SW 1271 (cell line): Measurements from ENCODE around the gene CRKL.
"Not testable (repeated sequence)": the region's sequence is repeated elsewhere in the genome, so short reads cannot be mapped to it uniquely, and the experiment has no call there.

Experiments used
- DNase-seq, 2 experiments: peaks; one replicate each; lab custom pipeline; 2025; lab: John Stamatoyannopoulos, UW

CRKL gene

DNA sequence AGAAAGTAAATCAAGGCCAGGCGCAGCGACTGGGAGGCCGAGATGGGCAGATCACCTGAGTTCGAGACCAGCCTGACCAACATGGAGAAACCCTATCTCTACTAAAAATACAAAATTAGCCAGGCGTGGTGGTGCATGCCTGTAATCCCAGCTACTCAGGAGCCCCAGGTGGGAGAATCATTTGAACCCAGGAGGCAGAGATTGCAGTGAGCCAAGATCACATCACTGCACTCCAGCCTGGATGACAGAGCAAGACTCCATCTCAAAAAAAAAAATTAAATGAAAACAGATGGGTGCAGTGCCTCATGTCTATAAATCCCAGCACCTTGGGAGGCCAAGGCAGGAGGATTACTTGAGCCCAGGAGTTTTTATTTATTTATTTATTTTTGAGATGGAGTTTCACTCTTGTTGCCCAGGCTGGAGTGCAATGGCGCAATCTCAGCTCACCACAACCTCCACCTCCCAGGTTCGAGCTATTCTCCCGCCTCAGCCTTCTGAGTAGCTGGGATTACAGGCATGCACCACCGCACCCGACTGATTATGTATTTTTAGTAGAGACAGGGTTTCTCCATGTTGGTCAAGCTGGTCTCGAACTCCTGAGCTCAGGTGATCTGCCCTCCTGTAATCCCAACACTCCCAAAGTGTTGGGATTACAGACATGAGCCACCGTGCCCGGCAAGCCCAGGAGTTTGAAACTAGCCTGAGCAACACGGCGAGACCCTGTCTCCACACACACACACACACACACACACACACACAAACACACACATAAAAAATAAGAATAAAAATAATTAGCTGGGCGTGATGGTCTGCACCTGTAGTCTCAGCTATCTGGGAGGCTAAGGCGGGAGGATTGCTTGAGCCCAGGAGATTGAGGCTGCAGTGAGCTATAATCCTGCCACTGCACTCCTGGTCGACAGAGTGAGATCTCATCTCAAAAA lies 15.8 kb upstream of the CRKL start:
- not testable (repeated sequence) for DNase-seq

GRCh38 chr22:20903093-20903492 lies 14.1 kb upstream of the CRKL start:
- DNase-seq, result no peak

GRCh38 chr22:20904008-20904979 lies 12.9 kb upstream of the CRKL start:
- peak in 1 of 2 experiments; percentile 32 for DNase-seq

- DNase-seq, result no peak
Measured at GRCh38 chr22:20904980-20905355, 12.2 kb upstream of the CRKL start.

DNA sequence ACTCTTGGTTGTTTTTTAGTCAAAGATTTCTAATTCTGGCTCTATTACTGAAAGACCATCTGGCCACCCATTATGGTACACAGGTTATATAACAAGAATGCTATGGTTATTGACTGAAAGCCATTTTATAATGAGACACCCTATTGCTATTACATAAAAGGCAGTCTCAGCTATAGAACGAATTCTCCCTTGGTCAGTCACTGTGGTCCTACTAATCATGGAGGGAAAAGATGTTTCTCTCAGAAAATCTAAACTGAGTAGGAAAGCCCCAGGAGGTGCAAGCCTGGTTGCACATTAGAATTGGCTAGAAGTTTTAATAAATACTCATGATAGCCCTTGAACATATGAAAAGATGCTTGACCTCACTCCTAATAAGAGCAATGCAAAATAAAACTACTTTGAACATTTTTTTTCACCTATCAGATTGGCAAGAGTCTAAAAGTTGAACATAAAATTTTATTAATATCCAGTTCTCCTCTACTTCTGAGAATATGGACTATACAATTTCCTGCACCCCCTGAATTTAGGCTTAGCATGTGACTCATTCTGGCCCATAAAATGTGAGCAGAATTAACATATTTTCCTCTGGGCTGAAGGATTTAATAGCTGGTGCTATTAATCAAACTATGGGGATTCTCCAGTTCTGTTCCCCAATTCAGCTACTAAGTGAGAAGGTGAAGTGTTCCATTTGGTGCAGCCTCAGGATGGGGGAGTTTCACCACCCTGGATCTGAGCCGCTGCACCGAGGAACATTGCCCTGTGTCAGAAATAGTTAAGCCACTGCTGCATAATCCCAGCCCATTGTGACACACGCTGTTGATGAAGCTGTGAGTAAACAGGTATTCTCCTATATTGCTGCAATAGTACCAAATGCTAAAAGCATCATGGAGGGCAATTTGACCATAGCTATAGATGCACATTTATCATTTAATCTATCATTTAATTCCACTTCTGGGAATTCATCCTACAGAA lies 11.5 kb upstream of the CRKL start:
- DNase-seq, result no peak

GRCh38 chr22:20906387-20906767 lies 10.8 kb upstream of the CRKL start:
- no peak for DNase-seq

GRCh38 chr22:20908717-20909116 lies 8.5 kb upstream of the CRKL start:
- DNase-seq, result not testable (repeated sequence)

GRCh38 chr22:20909543-20910303 lies 7.5 kb upstream of the CRKL start:
- DNase-seq, result no peak

GRCh38 chr22:20912494-20912893 lies 4.7 kb upstream of the CRKL start:
- no peak for DNase-seq

DNA sequence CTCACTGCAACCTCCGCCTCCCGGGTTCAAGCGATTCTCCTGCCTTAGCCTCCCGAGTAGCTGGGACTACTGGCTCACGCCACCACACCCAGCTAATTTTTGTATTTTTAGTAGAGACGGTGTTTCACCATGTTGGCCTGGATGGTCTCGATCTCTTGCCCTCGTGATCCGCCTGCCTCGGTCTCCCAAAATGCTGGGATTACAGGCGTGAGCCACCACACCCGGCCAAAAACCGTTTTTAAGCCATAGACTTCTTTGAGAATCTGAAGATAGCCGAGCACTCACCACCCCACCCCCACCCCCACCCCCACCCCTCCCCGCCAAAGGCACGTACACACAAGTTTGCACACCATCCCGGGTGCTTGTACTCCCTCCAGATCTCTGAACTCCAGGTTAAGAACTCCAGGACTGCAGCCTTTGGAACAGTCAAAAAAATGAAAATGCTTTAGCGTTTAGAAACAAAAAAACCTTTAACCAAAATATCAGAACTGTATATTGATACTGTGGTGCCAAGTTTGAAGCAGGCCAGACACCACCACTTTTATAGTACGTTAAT lies 1.5 kb downstream of the CRKL start:
- DNase-seq, result no peak

- no peak for DNase-seq
Measured at GRCh38 chr22:20919718-20920117, 2.5 kb downstream of the CRKL start.

- DNase-seq, result no peak
Measured at GRCh38 chr22:20920881-20921203, 3.6 kb downstream of the CRKL start.

DNA sequence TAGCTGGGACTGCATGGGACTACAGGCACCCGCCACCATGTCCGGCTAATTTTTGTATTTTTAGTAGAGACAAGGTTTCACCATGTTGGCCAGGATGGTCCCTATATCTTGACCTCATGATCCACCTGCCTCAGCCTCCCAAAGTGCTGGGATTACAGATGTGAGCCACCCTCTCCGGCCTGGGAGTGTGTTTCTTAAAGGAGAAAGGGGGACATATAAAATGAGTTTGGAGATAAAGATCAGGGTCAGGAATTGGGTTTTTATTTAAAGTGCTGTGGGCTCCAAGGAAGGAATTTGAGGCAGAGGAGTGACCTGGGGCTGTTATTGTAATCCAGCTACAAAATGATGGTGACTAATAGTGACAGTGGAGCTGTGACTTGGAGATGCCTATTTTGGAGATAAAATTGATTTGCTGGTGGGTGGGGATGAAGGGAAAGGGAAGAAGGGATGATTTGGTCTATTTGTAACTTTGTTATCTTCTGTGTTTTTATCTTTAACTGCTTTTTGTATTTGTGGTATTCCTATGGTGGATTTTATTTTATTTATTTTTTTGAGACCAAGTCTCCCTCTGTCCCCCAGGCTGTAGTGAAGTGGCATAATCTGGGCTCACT lies 5.0 kb downstream of the CRKL start:
- no peak for DNase-seq

DNA sequence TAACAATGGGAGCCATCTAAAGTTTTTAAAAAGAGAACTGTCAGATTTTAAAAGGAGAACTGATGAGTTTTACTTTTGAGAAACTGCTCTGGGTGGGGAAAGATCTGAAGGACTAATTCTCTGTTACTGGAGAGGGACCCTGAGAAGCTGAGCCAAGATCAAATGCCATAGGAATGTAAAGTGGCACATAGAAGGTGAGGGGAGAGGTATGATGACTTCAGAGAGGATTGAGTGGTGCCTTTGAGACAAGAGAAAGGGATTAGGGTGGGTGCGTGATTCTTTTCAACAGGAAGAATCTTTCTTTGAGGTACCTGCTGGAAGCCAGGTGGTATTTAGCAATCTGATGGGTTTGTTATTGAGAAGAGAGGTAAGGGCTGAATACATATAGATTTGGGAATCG lies 9.0 kb downstream of the CRKL start:
- no peak for DNase-seq

- DNase-seq, result no peak
Measured at GRCh38 chr22:20927940-20928572, 10.8 kb downstream of the CRKL start.

DNA sequence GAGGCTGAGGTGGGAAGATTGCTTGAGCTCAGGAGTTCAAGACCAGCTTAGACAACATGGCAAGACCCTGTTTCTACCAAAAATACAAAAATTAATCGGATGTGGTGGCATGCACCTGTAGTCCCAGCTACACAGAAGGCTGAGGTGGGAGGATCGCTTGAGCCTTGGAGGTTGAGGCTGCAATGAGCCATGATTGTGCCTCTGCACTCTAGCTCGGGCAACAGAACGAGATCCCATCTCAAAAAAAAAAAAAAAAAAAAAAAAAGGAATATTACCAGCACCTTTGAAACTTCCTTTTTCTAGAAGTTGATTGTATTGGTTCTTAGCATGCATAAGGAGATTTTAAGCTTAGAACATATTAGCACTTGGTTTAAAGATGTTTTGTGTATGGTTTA lies 11.4 kb downstream of the CRKL start:
- DNase-seq, result no peak

- no peak for DNase-seq
Measured at GRCh38 chr22:20930004-20930403, 12.8 kb downstream of the CRKL start.

- not testable (repeated sequence) for DNase-seq
Measured at GRCh38 chr22:20930435-20930834, 13.2 kb downstream of the CRKL start.

GRCh38 chr22:20931126-20931654 lies 14.0 kb downstream of the CRKL start:
- no peak for DNase-seq
